HCT116 (cell line): ENCODE data around the gene LCMT2. TPM values are rescaled to one million over a fixed set of nuclear protein-coding genes. Genes with fewer than 3 reads are reported as not detected.

Experiments used
- ATAC-seq: fragments of 200-7000 bp; cut with Tn5 transposase; 2 replicates; pipeline ENCODE4 v1.9.1; 2020; ENCODE audit warnings: mild to moderate bottlenecking, moderate library complexity
- BruUV-seq: library from RNA; stranded (reverse); fragments of 400-500 nt; replicated peaks from 2 replicates; lab custom pipeline; 2021; lab: Mats Ljungman, UMichigan
- CTCF ChIA-PET: fragments of 300-600 bp; sonication (Branson Sonifier 250); formaldehyde crosslinking; loops from one replicate; lab custom pipeline; 2021; ENCODE audit warnings: antibody characterized with exemption; lab: Charles Lee
- POLR2A ChIA-PET: fragments of 300-600, 350-600 bp; sonication (Branson Sonifier 250); formaldehyde crosslinking; loops from one replicate; lab custom pipeline; 2021; ENCODE audit warnings: antibody characterized with exemption; lab: Charles Lee
- RAD21 ChIA-PET, 2 experiments: fragments of 300-600 bp; sonication (Branson Sonifier 250); formaldehyde crosslinking; loops; one replicate each; lab custom pipeline; 2023; ENCODE audit warnings: low total read pairs in 2 of 2; ENCODE audit not compliant: uncharacterized antibody in 2 of 2, unreplicated experiment in 2 of 2, low non-redundant PET in 1 of 2; lab: Charles Lee
- DNase-seq: peaks from one replicate; pipeline ENCODE4 v3.0.0-alpha.2; 2010; ENCODE audit warnings: low read depth, low spot score
- H2AFZ ChIP-seq: fragments of 200-600 bp; shearing (Covaris generic), sonication (generic); 2 replicates; pipeline ENCODE4 v1.6.1; 2017; ENCODE audit warnings: low read depth, mixed run types, mixed read lengths, antibody characterized with exemption, low read length; ENCODE audit not compliant: poor library complexity, severe bottlenecking
- H3K27ac ChIP-seq: 2 replicates; pipeline ENCODE4 v1.5.1; 2012; ENCODE audit warnings: low read depth, low read length
- H3K27me3 ChIP-seq: fragments of 200-600 bp; sonication (generic); 2 replicates; pipeline ENCODE4 v1.6.1; 2016; ENCODE audit warnings: mixed run types, low read length, mixed read lengths; ENCODE audit not compliant: insufficient read depth
- H3K36me3 ChIP-seq, 2 experiments: fragments of 200-500 bp in 1 of 2; fragments of 200-600 bp in 1 of 2; sonication (Bioruptor generic) in 1 of 2; sonication (generic) in 1 of 2; 2 replicates each; pipeline versions ENCODE4 v1.5.1 to v1.6.1; 2014 to 2016; ENCODE audit warnings: low read length in 2 of 2, inconsistent platforms in 1 of 2, mixed read lengths in 1 of 2, mixed run types in 1 of 2; ENCODE audit not compliant: insufficient read depth in 2 of 2, control insufficient read depth in 1 of 2
- H3K4me1 ChIP-seq, 2 experiments: fragments of 200-600 bp in 1 of 2; sonication (generic) in 1 of 2; 2 replicates each; pipeline versions ENCODE4 v1.5.1 to v1.6.1; 2012 to 2017; ENCODE audit warnings: low read length in 2 of 2, inconsistent platforms in 1 of 2, mild to moderate bottlenecking in 1 of 2, mixed read lengths in 1 of 2, mixed run types in 1 of 2, moderate library complexity in 1 of 2; ENCODE audit not compliant: insufficient read depth in 2 of 2, control insufficient read depth in 1 of 2
- H3K4me2 ChIP-seq: fragments of 200-600 bp; sonication (generic); 2 replicates; pipeline ENCODE4 v1.6.1; 2017; ENCODE audit warnings: mixed run types, low read length, mixed read lengths
- H3K4me3 ChIP-seq, 2 experiments: fragments of 200-600 bp in 1 of 2; sonication (generic) in 1 of 2; replicated peaks in 1 of 2; 2 replicates each; pipeline ENCODE4 v1.5.1; 2011 to 2016; ENCODE audit warnings: low read length in 2 of 2, control low read depth in 1 of 2, low read depth in 1 of 2, mild to moderate bottlenecking in 1 of 2, mixed read lengths in 1 of 2, mixed run types in 1 of 2
- H3K79me2 ChIP-seq: fragments of 200-600 bp; sonication (generic); 2 replicates; pipeline ENCODE4 v1.6.1; 2017; ENCODE audit warnings: mild to moderate bottlenecking, mixed run types, low read length, moderate library complexity, mixed read lengths; ENCODE audit not compliant: insufficient read depth
- H3K9ac ChIP-seq: fragments of 200-600 bp; sonication (generic); 2 replicates; pipeline ENCODE4 v1.6.1; 2016; ENCODE audit warnings: low read length, mixed read lengths
- H3K9me2 ChIP-seq: fragments of 200-600 bp; sonication (generic), shearing (Covaris generic); 2 replicates; pipeline ENCODE4 v1.6.1; 2017; ENCODE audit warnings: mixed run types, mild to moderate bottlenecking, moderate library complexity; ENCODE audit not compliant: insufficient read depth
- H3K9me3 ChIP-seq, 2 experiments: fragments of 200-500 bp in 1 of 2; fragments of 200-600 bp in 1 of 2; sonication (Bioruptor generic) in 1 of 2; sonication (generic) in 1 of 2; 2 replicates each; pipeline ENCODE4 v1.6.1; 2014 to 2017; ENCODE audit warnings: low read length in 2 of 2, mixed read lengths in 2 of 2, inconsistent platforms in 1 of 2, low read depth in 1 of 2, mild to moderate bottlenecking in 1 of 2, mixed run types in 1 of 2, moderate library complexity in 1 of 2; ENCODE audit not compliant: control insufficient read depth in 1 of 2, insufficient read depth in 1 of 2
- H4K20me1 ChIP-seq: fragments of 200-600 bp; sonication (generic), shearing (Covaris generic); 2 replicates; pipeline ENCODE4 v1.6.1; 2017; ENCODE audit warnings: mixed run types, mild to moderate bottlenecking, moderate library complexity; ENCODE audit not compliant: insufficient read depth
- CEBPB ChIP-seq: IDR thresholded peaks from 2 replicates; pipeline ENCODE4 v1.6.1; 2012; ENCODE audit warnings: low read depth
- EGR1 ChIP-seq: IDR thresholded peaks from 2 replicates; pipeline ENCODE4 v1.6.1; 2012; ENCODE audit warnings: low read depth
- ELF1 ChIP-seq: IDR thresholded peaks from 2 replicates; pipeline ENCODE4 v1.6.1; 2012; ENCODE audit warnings: low read depth, borderline replicate concordance
- EZH2phosphoT487 ChIP-seq: fragments of 200-600 bp; IDR thresholded peaks from 2 replicates; pipeline ENCODE4 v1.6.1; 2018; ENCODE audit warnings: antibody characterized with exemption, borderline replicate concordance
- FOSL1 ChIP-seq: IDR thresholded peaks from 2 replicates; pipeline ENCODE4 v1.6.1; 2012; ENCODE audit warnings: low read depth
- JUND ChIP-seq: IDR thresholded peaks from 2 replicates; pipeline ENCODE4 v1.6.1; 2012
- POLR2A ChIP-seq: IDR thresholded peaks from 2 replicates; pipeline ENCODE4 v1.7.0; 2011; ENCODE audit warnings: borderline replicate concordance; ENCODE audit not compliant: insufficient read depth, insufficient read length; ENCODE audit errors: extremely low read depth
- RAD21 ChIP-seq: IDR thresholded peaks from 2 replicates; pipeline ENCODE4 v1.6.1; 2012; ENCODE audit warnings: low read depth, mild to moderate bottlenecking
- SIN3A ChIP-seq: IDR thresholded peaks from 2 replicates; pipeline ENCODE4 v1.6.1; 2012; ENCODE audit warnings: low read depth
- SP1 ChIP-seq: IDR thresholded peaks from 2 replicates; pipeline ENCODE4 v1.6.1; 2012; ENCODE audit warnings: low read depth
- SRF ChIP-seq: IDR thresholded peaks from 2 replicates; pipeline ENCODE4 v1.6.1; 2012; ENCODE audit warnings: low read depth
- TCF7L2 ChIP-seq: IDR thresholded peaks from 2 replicates; pipeline ENCODE4 v1.7.0; 2011; ENCODE audit warnings: borderline replicate concordance, inconsistent platforms; ENCODE audit not compliant: insufficient read depth, insufficient read length; ENCODE audit errors: extremely low read depth
- YY1 ChIP-seq: IDR thresholded peaks from 2 replicates; pipeline ENCODE4 v1.6.1; 2011; ENCODE audit warnings: low read length, low read depth, moderate library complexity, mild to moderate bottlenecking; ENCODE audit not compliant: insufficient replicate concordance; ENCODE audit errors: extremely low read depth
- ZNF274 ChIP-seq: fragments of 200-500 bp; sonication (Bioruptor generic); IDR thresholded peaks from 2 replicates; pipeline ENCODE4 v1.6.1; 2014; ENCODE audit warnings: mild to moderate bottlenecking, low read depth, low read length, inconsistent platforms
- intact Hi-C: fragments of 100-400 bp; cut with micrococcal nuclease; formaldehyde crosslinking; loops from 2 replicates; pipeline ENCODE4 v1.10.0; 2022
- total RNA-seq: library from RNA; stranded (reverse); gene quantifications from one replicate; pipeline ENCODE4 v1.2.1, GENCODE V29; 2021; ENCODE audit not compliant: unreplicated experiment
- TF ChIP-seq, protein P1 (sequence below): IDR thresholded peaks from 2 replicates; pipeline ENCODE4 v1.6.1; 2012; ENCODE audit warnings: low read depth
- TF ChIP-seq, protein P2 (sequence below): IDR thresholded peaks from 2 replicates; pipeline ENCODE4 v1.6.1; 2011; ENCODE audit warnings: mild to moderate bottlenecking, low read length, moderate library complexity; ENCODE audit not compliant: insufficient replicate concordance; ENCODE audit errors: extremely low read depth
- TF ChIP-seq, protein P3 (sequence below), 3 experiments: fragments of 200-600 bp in 1 of 3; sonication (generic) in 1 of 3; IDR thresholded peaks in 2 of 3; conservative IDR thresholded peaks in 1 of 3; 2 replicates each; pipeline ENCODE4 v1.5.1; 2012 to 2017; ENCODE audit warnings: low read depth in 2 of 3, low read length in 2 of 3, antibody characterized with exemption in 1 of 3, borderline replicate concordance in 1 of 3, control low read depth in 1 of 3, mild to moderate bottlenecking in 1 of 3, mixed read lengths in 1 of 3, mixed run types in 1 of 3, moderate library complexity in 1 of 3; ENCODE audit not compliant: insufficient read depth in 1 of 3
- TF ChIP-seq, protein P4 (sequence below): IDR thresholded peaks from 2 replicates; pipeline ENCODE4 v1.6.1; 2012

The LCMT2 gene
- total RNA-seq, 1 experiment from 2014 or later: 4.7 TPM

DNA sequence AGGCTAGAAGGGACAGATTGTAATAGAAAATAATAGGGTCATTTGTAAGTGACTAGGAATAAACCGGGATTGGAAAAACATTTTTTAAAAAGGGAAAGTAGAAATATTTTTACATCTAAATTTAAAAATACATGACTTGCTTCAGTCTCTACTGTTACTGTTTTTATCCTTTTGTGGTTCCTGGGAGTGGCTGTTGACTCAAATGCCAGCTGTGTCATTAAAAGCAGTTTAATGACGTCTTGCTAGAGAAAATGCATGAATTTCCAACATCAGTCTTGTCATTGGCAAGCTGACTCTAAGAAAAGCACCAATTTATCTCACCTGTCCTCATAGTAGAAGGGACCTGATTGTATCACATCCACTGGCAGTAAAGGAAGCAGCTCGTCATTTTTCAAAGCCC, 16.7 kb upstream of the LCMT2 start:
- no peaks in the 10 kb centered on the region for H3K4me1 ChIP-seq
- H3K9ac ChIP-seq: no peak overlapping the region
- H3K27me3 ChIP-seq: no peaks in the 10 kb centered on the region
- no peaks in the 10 kb centered on the region for H3K9me3 ChIP-seq
- DNase-seq (no peak), ATAC-seq (no peak)
- H3K36me3 ChIP-seq: no peaks in the 10 kb centered on the region
- no peaks in the 10 kb centered on the region for H3K79me2 ChIP-seq
- no peaks in the 10 kb centered on the region for H3K9me2 ChIP-seq
- TF ChIP-seq RAD21: no peak
- no peak for TF ChIP-seq FOSL1
- TF ChIP-seq, protein P1, sequence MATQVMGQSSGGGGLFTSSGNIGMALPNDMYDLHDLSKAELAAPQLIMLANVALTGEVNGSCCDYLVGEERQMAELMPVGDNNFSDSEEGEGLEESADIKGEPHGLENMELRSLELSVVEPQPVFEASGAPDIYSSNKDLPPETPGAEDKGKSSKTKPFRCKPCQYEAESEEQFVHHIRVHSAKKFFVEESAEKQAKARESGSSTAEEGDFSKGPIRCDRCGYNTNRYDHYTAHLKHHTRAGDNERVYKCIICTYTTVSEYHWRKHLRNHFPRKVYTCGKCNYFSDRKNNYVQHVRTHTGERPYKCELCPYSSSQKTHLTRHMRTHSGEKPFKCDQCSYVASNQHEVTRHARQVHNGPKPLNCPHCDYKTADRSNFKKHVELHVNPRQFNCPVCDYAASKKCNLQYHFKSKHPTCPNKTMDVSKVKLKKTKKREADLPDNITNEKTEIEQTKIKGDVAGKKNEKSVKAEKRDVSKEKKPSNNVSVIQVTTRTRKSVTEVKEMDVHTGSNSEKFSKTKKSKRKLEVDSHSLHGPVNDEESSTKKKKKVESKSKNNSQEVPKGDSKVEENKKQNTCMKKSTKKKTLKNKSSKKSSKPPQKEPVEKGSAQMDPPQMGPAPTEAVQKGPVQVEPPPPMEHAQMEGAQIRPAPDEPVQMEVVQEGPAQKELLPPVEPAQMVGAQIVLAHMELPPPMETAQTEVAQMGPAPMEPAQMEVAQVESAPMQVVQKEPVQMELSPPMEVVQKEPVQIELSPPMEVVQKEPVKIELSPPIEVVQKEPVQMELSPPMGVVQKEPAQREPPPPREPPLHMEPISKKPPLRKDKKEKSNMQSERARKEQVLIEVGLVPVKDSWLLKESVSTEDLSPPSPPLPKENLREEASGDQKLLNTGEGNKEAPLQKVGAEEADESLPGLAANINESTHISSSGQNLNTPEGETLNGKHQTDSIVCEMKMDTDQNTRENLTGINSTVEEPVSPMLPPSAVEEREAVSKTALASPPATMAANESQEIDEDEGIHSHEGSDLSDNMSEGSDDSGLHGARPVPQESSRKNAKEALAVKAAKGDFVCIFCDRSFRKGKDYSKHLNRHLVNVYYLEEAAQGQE: no peak
- no peak for TF ChIP-seq SRF
- TF ChIP-seq, protein P2, sequence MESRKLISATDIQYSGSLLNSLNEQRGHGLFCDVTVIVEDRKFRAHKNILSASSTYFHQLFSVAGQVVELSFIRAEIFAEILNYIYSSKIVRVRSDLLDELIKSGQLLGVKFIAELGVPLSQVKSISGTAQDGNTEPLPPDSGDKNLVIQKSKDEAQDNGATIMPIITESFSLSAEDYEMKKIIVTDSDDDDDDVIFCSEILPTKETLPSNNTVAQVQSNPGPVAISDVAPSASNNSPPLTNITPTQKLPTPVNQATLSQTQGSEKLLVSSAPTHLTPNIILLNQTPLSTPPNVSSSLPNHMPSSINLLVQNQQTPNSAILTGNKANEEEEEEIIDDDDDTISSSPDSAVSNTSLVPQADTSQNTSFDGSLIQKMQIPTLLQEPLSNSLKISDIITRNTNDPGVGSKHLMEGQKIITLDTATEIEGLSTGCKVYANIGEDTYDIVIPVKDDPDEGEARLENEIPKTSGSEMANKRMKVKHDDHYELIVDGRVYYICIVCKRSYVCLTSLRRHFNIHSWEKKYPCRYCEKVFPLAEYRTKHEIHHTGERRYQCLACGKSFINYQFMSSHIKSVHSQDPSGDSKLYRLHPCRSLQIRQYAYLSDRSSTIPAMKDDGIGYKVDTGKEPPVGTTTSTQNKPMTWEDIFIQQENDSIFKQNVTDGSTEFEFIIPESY: no peak
- TF ChIP-seq, protein P3, sequence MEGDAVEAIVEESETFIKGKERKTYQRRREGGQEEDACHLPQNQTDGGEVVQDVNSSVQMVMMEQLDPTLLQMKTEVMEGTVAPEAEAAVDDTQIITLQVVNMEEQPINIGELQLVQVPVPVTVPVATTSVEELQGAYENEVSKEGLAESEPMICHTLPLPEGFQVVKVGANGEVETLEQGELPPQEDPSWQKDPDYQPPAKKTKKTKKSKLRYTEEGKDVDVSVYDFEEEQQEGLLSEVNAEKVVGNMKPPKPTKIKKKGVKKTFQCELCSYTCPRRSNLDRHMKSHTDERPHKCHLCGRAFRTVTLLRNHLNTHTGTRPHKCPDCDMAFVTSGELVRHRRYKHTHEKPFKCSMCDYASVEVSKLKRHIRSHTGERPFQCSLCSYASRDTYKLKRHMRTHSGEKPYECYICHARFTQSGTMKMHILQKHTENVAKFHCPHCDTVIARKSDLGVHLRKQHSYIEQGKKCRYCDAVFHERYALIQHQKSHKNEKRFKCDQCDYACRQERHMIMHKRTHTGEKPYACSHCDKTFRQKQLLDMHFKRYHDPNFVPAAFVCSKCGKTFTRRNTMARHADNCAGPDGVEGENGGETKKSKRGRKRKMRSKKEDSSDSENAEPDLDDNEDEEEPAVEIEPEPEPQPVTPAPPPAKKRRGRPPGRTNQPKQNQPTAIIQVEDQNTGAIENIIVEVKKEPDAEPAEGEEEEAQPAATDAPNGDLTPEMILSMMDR (IDR thresholded peaks at IDR 0.05 in 2 of 3, conservative IDR thresholded peaks at IDR 0.05 in 1 of 3; ENCODE audit: borderline replicate concordance in 1 of 3, insufficient read depth in 1 of 3, low read depth in 2 of 3, low read length in 2 of 3): no peak
- no peak for TF ChIP-seq SP1
- TF ChIP-seq EZH2phosphoT487: no peak
- TF ChIP-seq, protein P4, sequence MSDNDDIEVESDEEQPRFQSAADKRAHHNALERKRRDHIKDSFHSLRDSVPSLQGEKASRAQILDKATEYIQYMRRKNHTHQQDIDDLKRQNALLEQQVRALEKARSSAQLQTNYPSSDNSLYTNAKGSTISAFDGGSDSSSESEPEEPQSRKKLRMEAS: no peak
- TF ChIP-seq EGR1: no peak
- TF ChIP-seq TCF7L2: no peak
- TF ChIP-seq POLR2A: no peak
- no peak for TF ChIP-seq SIN3A
- TF ChIP-seq ZNF274: no peak
- no peak for TF ChIP-seq JUND
- no peak for TF ChIP-seq YY1
- TF ChIP-seq ELF1: no peak
- no peak for TF ChIP-seq CEBPB
- no peak overlapping the region for H3K4me2 ChIP-seq
- ChIA-PET CTCF (interaction anchor here (1.2 to 2.5 kb wide), 2 partner anchors 9 to 430 kb away, joined by 5 to 10 read pairs; partner anchors contain the start of gene ELL3), POLR2A (no interaction called here), RAD21 (no interaction called here)
- H2AFZ ChIP-seq: no peak overlapping the region
- no TSS peak for BruUV-seq
- intact Hi-C loops: no loop called here
- no peak overlapping the region for H3K4me3 ChIP-seq
- no peaks in the 10 kb centered on the region for H4K20me1 ChIP-seq
- H3K27ac ChIP-seq: no peak overlapping the region
